Esophagus (tissue), 2 donors: ENCODE measurements around the gene KLK1. TPM values are rescaled to one million over a fixed set of nuclear protein-coding genes. Genes with fewer than 3 reads are reported as not detected.

Experiments
- H3K27ac ChIP-seq, 2 donors: one replicate each; pipeline ENCODE4 v1.5.1; 2013; ENCODE audit warnings: low read depth in 2 of 2, mild to moderate bottlenecking in 2 of 2, inconsistent platforms in 1 of 2, low read length in 1 of 2, moderate library complexity in 1 of 2
- H3K27me3 ChIP-seq, 2 donors: one replicate each; pipeline ENCODE4 v1.6.1; 2013; ENCODE audit warnings: low read length in 2 of 2, control low read depth in 1 of 2, mild to moderate bottlenecking in 1 of 2; ENCODE audit not compliant: insufficient read depth in 2 of 2, control insufficient read depth in 1 of 2
- H3K36me3 ChIP-seq, 2 donors: one replicate each; pipeline ENCODE4 v1.6.1; 2013; ENCODE audit warnings: low read length in 1 of 2; ENCODE audit not compliant: control insufficient read depth in 2 of 2, insufficient read depth in 2 of 2
- H3K4me1 ChIP-seq, 2 donors: one replicate each; pipeline ENCODE4 v1.6.1; 2013; ENCODE audit warnings: low read length in 1 of 2; ENCODE audit not compliant: control insufficient read depth in 2 of 2, insufficient read depth in 2 of 2
- H3K4me3 ChIP-seq, 2 donors: one replicate each; pipeline ENCODE4 v1.5.1; 2013; ENCODE audit warnings: low read length in 2 of 2, mild to moderate bottlenecking in 2 of 2, low read depth in 1 of 2, moderate library complexity in 1 of 2
- H3K9me3 ChIP-seq, 2 donors: one replicate each; pipeline ENCODE4 v1.6.1; 2013; ENCODE audit warnings: mild to moderate bottlenecking in 2 of 2, low read depth in 1 of 2, low read length in 1 of 2, moderate library complexity in 1 of 2; ENCODE audit not compliant: control insufficient read depth in 2 of 2, insufficient read depth in 1 of 2
- WGBS, 2 donors: extraction: QIAGEN DNeasy Blood & Tissue Kit; methylation state at CpG; one replicate each; pipeline ENCODE4 v1.1.7; 2013; 5-methylcytosine and 5-hydroxymethylcytosine counted together
- polyA plus RNA-seq, 2 donors: library from polyadenylated mRNA; stranded (reverse); fragments of 200-250 nt; gene quantifications; one replicate each; pipeline ENCODE4 v1.2.3, GENCODE V29; 2013
- donor health status: healthy with polysubstance abuse.
- donor health status: Bipolar disorder and iron deficiency.

The KLK1 gene
- polyA plus RNA-seq, 2 donors = 2.0 to 2.8 TPM

DNA sequence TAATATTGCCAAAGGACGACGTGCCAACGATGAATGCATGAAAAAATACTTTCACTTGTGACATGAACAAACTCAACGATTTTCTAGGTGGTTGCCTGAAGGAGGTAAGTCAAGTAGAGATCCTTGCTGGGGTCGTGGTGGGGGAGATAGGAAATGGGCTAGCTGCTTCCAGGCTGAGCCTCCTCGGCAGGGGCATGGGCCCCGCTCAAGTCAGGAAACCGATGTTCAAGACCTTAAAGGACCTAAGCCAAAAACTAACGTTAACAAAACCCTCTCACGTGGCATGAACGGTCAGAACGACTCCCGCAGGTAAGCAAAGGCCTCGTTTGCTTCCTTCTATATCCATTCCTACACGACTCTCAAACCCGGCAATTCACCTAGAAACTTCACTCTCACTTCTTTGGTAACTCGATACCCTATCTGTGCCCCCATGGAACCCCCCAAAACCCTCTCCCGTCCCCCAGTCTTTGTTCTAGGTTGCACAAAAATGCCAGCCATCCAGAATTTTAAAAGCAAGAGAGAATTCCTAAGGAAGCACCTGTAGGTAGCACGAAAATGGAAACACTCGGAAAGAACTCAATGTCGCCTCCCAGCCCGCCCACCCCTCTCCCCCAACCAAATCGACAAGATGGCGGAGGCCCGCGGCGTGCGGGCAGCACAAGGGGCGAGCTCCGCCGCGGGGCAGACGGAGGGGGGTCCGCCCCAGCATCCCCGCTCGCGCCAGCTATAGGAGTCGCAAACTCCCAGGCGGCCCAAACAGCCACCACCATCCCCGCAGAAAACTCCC lies 19.8 kb downstream of the KLK1 start:
- peak overlapping the region; percentile 98 for H3K27ac ChIP-seq
- no peaks in the 10 kb centered on the region for H3K9me3 ChIP-seq
- H3K4me3 ChIP-seq = peak overlapping the region; percentile 73 to 81

DNA sequence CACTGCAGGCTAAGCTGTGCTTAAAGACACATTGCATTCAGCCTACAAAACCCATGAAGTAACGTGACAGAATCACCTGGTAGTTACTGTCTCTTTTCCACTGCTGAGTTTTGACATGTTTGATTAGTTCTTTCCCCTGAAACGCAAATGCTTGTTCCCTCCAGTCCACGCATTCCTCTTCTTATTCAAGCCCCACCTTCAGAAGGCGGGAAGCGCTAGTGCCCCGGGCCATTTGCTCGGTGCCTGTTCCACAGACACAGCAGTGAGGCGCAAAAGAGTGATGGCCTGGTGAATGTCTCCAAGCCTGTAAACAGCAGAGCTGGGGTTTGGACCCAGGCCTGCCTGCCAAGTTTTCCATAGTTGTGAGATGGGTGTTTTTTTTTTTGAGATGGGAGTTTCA lies 22.5 kb downstream of the KLK1 start:
- H3K4me3 ChIP-seq = no peak overlapping the region
- no peaks in the 10 kb centered on the region for H3K27me3 ChIP-seq
- H3K9me3 ChIP-seq = no peaks in the 10 kb centered on the region
- peaks cover 12 to 35% of the 10 kb centered on the region in 2 donors for H3K36me3 ChIP-seq
- H3K27ac ChIP-seq = no peak overlapping the region
- peaks cover 0 to 2% of the 10 kb centered on the region in 2 donors for H3K4me1 ChIP-seq
- 64 to 65% methylated on average over 8 of the region's 8 CpGs for WGBS, 2 donors

More for the DNA sequence above, 19.8 kb downstream of the KLK1 start:
- WGBS, 2 donors = 1% methylated on average over 40 of the region's 40 CpGs
- Histone ChIP-seq H3K4me1 (peaks cover 0 to 2% of the 10 kb centered on the region in 2 donors), H3K27me3 (no peaks in the 10 kb centered on the region), H3K36me3 (peaks cover 5 to 13% of the 10 kb centered on the region in 2 donors)

DNA sequence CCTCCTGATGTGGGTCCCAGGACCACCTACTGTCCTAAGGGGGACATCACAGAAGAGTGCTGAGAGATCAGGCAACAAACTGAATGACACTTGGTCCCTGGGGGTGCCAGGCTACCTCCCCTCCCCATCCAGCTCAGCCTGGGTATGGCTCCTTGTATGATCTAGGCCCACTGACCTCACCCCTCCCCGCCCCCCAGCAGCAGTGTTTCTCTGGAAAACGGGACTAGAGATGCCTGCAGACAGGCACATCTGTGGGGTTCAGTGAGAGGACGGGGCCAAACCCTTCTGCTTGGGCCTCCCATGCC lies 24.1 kb downstream of the KLK1 start:
- H3K36me3 ChIP-seq = peaks cover 14 to 36% of the 10 kb centered on the region in 2 donors

DNA sequence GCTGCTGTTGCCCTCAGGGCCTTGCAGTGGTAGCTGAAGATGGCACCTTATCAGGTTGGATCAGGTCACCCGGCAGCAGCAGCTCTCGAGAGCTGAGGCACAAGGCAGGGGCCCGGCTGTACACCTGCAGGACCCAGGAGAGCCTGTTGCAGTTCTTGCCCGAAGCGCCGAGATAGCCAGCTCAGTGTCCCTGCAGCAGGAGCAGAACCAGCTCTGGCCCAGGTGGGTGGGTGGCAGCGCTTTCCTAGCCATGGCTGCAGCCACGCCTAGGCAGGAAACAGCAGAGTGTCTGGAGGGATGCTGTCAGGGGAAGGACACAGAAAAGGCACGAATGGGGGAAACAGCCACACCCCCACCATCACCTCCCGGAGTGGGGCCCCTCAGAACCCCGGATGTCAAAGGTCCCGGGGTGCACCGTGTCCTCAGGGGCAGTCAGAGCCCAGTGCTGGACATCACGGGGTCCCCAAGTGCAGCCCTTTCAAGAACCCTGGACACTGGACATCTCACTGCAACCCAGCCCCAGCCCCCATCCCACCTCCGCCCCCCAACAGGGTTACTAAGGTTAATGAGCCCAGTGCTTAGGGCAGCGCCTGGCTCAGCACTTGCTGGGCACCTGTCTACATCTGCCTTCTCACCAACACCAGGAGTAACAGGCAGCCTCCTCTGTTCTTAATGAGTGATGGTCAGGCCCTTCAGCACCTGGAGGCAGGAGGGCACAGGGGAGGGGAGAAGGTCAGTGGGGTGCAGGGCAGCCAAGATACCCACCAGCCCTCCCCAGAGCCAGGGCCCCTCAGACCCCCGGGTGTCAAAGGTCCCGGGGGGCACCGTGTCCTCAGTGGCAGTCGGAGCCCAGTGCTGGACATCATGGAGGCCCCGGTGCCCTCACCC lies 24.7 kb downstream of the KLK1 start:
- peaks cover 14 to 36% of the 10 kb centered on the region in 2 donors for H3K36me3 ChIP-seq

More for the DNA sequence above, 24.1 kb downstream of the KLK1 start:
- Histone ChIP-seq H3K27me3 (no peaks in the 10 kb centered on the region), H3K27ac (no peak overlapping the region), H3K4me3 (no peak overlapping the region), H3K9me3 (no peaks in the 10 kb centered on the region), H3K4me1 (peaks cover 0 to 4% of the 10 kb centered on the region in 2 donors)
- WGBS, 2 donors = 74% methylated on average over 3 of the region's 3 CpGs

DNA sequence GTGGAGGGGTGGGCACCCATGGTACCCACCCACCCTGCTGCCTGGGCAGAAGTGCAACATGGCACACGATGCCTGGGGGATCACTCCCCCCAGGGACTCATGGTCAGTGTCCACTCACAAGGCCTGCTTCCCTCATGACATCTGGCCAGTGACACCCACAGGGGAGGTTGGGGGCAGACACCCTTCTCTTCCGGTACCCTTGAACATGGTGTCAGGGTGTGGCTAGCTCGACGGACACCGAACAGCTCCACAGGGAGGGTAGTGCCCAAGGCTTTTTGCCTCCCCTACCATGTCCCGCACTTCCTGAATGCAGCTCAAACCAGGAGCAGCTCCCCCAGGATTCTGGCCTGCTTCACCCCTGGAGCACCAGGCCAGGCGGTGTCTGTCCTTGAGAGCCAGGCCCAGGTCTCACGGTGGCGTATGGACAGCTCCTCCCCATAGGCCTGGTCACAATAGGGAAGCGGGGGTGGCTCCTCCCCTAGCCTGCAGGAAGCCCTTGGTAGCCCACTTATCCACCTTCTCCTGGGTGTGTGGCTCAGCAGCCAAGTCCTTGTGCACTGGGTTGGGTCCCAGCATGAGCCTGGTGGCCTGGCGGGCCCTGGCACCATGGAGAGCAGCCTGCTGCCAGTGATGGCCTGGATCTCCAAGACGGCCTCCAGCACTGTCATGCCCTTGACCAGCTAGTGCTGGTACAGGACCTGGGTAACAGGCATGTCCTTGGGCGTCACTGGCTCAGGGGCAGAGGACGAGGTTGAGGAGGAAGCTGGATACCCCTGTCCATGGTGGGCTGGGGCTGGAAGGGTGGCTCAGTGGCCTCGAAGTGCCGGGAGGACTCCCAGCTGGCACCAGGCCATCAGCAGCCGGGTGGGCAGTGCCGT lies 25.6 kb downstream of the KLK1 start:
- Histone ChIP-seq H3K4me3 (no peak overlapping the region), H3K9me3 (no peaks in the 10 kb centered on the region), H3K27ac (no peak overlapping the region), H3K27me3 (no peaks in the 10 kb centered on the region), H3K4me1 (peaks cover 0 to 5% of the 10 kb centered on the region in 2 donors), H3K36me3 (peaks cover 14 to 36% of the 10 kb centered on the region in 2 donors)
- WGBS, 2 donors = 79 to 85% methylated on average over 17 to 18 of the region's 18 CpGs

More for the DNA sequence above, 24.7 kb downstream of the KLK1 start:
- peaks cover 0 to 7% of the 10 kb centered on the region in 2 donors for H3K4me1 ChIP-seq
- H3K27ac ChIP-seq = no peak overlapping the region
- no peak overlapping the region for H3K4me3 ChIP-seq
- H3K9me3 ChIP-seq = no peaks in the 10 kb centered on the region
- no peaks in the 10 kb centered on the region for H3K27me3 ChIP-seq
- WGBS, 2 donors = 81 to 86% methylated on average over 20 to 21 of the region's 21 CpGs

DNA sequence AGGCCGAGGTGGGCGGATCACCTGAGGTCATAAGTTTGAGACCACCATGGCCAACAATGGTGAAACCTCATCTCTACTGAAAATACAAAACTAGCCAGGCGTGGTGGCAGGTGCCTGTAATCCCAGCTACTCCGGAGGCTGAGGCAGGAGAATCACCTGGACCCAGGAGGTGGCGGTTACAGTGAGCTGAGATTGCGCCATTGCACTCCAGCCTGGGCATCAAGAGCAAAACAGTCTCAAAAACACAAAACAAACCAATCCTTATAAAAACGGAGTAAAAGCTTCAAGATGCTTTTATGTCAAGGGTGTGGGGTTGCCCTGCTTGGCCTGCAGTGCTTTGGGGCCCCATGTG lies 26.2 kb downstream of the KLK1 start:
- no peaks in the 10 kb centered on the region for H3K27me3 ChIP-seq
- H3K36me3 ChIP-seq = peaks cover 14 to 36% of the 10 kb centered on the region in 2 donors
- H3K9me3 ChIP-seq = no peaks in the 10 kb centered on the region
- H3K4me1 ChIP-seq = peaks cover 0 to 5% of the 10 kb centered on the region in 2 donors
- 89% methylated on average over 7 of the region's 7 CpGs for WGBS, 2 donors
- H3K27ac ChIP-seq = no peak overlapping the region
- H3K4me3 ChIP-seq = no peak overlapping the region

DNA sequence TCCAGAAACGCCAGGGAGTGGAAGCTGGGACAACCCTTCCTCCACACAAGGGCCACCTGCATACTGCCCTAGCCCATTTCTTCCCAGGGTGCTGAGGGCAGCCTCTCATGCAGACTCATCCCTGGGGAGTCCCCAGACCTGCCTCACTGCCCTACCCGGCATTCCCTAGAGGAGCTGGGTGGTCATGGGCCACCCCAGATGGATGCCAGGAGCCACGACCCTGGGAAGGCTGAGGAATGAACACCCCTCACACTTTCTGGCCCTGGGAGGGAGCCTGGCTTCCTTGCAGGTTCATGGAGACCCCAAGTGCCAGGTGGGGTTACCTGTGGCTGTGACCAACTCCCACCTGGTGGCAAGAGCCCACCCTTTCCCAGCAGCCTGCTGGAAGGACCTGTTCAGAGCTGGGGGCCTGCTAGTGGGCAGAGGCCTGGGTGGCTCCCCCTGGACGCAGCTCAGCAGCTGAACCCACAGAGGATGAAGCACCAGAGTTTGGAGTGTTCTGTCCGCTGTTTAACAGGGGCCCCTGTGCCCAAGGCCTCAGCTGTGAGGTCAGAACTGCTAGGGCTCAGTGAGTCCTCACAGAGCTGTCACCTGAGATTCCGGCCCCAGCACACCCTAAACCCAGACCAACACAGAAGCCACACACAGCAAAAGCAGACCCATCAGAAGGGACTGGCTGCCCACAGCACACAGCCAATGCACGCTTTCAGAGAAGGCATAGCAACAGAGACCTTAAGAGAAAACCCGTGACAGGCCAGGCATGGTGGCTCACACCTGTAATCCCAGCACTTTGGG lies 26.8 kb downstream of the KLK1 start:
- Histone ChIP-seq H3K27ac (no peak overlapping the region), H3K9me3 (no peaks in the 10 kb centered on the region), H3K4me1 (peaks cover 0 to 5% of the 10 kb centered on the region in 2 donors), H3K36me3 (peaks cover 14 to 33% of the 10 kb centered on the region in 2 donors), H3K4me3 (no peak overlapping the region), H3K27me3 (no peaks in the 10 kb centered on the region)
- WGBS, 2 donors = 85 to 86% methylated on average over 8 of the region's 8 CpGs

DNA sequence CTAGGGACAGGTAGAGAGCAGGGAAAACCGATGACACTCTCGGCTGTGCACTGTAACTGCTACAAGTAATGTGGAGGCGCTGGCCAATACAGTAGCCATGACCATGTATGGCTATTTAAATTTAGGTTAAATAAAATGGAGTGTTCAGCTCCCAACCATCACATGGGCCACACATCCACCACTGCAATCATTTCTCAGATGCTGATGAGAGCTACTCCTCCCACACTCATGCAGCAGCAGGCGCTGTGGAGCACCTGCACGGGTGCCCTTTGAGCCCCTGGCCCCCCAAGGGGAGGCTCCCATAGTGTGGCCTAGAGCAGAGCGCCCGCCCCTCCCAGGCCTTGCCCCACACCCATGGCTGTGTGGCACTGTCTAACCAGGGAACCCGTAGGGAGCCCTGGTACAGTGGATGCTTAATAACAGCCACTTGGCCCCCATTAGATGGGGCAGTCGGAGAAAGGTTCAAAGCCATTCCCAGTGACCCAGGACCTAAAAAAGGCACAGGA lies 27.4 kb downstream of the KLK1 start:
- 83 to 84% methylated on average over 9 of the region's 9 CpGs for WGBS, 2 donors
- Histone ChIP-seq H3K27me3 (no peaks in the 10 kb centered on the region), H3K27ac (no peak overlapping the region)

More for the DNA sequence above, 27.4 kb downstream of the KLK1 start:
- H3K36me3 ChIP-seq = peaks cover 14 to 33% of the 10 kb centered on the region in 2 donors
- H3K4me1 ChIP-seq = peaks cover 0 to 5% of the 10 kb centered on the region in 2 donors
- no peaks in the 10 kb centered on the region for H3K9me3 ChIP-seq
- H3K4me3 ChIP-seq = no peak overlapping the region
